ENCODE data around the gene C11orf21.

C11orf21 gene

GRCh38 chr11:2309251-2310072 lies 7.7 kb upstream of the C11orf21 start:
- DNase-seq (ENCODE audit: low read depth in 1 of 2, low spot score in 1 of 2): no peak

DNA sequence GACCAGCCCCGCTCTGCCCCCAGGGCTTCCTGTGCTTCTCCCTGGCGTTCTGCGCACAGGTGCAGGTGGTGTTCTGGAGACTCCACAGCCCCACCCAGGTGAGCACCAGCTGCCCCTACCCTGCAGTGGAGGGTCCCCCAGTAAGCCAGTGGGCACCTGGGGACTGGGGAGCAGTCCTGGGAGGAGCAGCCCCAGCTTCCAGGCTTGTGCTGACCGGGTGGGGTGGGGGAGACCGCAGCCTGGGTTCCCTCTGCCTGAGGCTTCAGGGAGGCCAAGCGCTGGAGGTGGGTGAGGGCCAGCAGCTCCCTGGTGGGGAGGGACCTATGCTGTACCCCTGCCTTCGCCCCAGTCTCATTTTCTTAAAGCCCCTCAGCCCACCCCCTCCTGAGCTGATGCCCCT lies 7.0 kb upstream of the C11orf21 start:
- no peak for DNase-seq (ENCODE audit: low read depth in 1 of 2, low spot score in 1 of 2)

GRCh38 chr11:2307501-2308331 lies 6.0 kb upstream of the C11orf21 start:
- DNase-seq (ENCODE audit: low read depth in 1 of 2, low spot score in 1 of 2): no peak

- DNase-seq (ENCODE audit: low read depth in 1 of 2, low spot score in 1 of 2): no peak
Observed at GRCh38 chr11:2306877-2307500, 5.3 kb upstream of the C11orf21 start.

DNA sequence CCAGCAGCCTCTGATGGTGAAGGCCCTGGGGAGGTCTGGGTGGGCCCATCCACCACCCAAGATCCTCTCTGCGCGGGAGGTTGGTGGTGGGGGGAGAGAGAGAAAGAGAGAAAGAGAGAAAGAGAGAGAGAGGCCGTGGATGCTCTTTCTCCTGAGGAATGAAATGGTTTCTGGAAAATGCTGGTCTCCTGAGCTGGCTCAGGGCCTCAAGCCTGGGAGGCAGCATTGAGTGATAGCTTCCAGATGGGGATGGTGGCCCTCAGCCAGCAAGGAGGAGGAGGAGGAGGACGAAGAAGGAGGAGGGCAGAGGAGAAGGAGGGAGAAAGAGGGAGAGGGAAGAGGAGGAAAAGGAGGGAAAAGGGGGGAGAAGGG lies 4.7 kb upstream of the C11orf21 start:
- no peak for DNase-seq (ENCODE audit: low read depth in 1 of 2, low spot score in 1 of 2)

DNA sequence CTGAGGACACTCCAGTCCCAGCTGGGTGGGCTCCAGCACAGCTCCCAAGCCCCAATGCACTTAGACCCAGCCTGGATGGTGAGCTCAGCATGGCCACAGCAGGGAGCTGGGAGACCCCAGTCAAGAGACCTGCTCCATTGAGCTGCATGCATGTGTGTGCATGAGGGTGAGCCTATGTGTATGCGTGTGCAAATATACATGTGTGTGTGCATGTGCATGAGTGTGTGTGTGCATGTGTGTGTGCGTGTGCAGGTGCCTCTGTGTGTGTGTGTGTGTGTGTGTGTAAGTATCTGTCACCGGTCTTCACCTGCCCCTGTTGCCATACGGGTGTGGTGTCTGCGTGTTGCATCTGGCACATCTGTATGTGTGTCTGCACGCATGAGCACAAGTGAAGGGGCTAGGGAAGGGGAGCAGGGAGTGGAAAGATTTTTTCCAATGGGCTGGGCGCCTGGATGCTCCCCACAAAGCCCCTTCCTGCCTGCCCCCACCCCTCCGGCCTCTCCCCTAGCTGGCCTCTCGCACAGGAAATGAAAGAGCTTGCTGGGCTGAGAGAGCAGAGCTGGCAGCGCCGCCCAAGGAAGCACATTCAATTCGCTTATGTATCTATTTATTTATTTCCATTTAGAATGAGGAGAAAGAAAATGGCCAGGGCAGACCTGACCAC lies 4.2 kb upstream of the C11orf21 start:
- DNase-seq (ENCODE audit: low read depth in 1 of 2, low spot score in 1 of 2): no peak

DNA sequence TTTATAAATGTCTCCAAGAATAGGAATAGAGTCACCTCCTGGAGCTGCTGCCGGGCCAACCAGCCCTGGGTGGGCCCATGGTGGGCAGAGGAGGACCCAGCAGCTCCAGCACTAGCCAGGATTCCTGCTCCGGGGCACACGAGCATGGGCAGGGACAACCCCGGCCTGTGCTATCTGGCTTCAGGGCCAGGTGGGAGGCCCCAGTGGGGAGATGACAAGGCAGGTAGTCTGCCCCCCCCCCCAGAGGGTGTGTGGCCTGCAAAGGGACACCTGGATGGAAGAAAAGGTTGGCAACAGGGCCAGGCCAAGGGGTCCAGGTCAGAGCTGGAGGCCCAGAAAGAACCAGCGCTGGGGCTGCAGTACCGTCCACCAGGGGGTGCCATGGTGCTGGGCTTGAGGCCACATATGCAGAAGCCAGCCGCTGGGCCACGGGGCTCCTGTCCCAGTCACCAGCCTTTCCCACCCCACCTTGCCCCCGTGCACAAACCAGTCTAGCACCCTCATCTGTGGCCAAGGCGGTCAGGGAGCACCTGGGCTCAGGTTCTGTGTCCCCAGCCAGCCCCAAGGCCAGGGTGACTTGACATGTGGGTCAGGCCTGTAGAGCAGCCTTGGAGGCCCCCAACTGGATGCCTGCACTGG lies 3.5 kb upstream of the C11orf21 start:
- DNase-seq (ENCODE audit: low read depth in 1 of 2, low spot score in 1 of 2): peak; percentile 69 to 79

- no peak for DNase-seq (ENCODE audit: low read depth in 1 of 2, low spot score in 1 of 2)
Observed at GRCh38 chr11:2304506-2305139, 2.9 kb upstream of the C11orf21 start.

DNA sequence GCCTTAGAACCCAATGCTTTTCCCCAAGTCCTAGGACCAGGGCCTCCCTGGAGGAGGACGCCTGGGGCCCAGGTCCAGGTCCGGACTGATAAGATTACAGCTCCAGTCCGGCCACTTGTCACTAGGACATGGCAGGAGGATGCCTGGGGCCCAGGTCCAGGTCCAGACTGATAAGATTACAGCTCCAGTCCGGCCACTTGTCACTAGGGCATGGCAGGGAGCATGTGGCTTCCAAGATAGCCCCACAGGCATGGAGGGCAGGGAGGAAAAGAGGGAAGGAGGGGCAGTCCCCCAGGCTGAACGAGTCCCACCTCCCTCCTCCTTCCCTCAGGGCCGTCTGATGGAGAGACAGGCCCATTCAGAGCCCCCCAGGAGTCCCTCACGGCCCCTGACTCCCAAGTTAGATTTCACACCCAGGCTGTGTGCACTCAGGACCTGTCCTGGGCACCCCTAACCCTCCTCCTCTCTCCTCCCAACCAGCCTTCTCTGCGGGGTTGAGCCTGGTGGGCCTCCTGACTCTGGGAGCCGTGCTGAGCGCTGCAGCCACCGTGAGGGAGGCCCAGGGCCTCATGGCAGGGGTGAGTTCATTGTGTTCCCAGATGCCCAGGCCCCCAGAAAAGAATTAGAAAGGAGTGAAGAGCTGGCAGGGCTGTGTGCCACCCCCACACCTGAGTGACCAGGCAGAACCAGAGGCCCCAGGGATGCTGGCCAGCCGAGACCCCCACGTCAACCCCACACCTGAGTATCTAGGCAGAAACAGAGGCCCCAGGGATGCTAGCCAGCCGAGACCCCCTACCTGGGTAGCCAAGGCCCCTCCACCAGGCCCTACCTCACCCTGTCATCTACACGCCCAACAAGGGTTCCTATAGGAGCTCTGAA lies 2.1 kb upstream of the C11orf21 start:
- DNase-seq (ENCODE audit: low read depth in 1 of 2, low spot score in 1 of 2): no peak

DNA sequence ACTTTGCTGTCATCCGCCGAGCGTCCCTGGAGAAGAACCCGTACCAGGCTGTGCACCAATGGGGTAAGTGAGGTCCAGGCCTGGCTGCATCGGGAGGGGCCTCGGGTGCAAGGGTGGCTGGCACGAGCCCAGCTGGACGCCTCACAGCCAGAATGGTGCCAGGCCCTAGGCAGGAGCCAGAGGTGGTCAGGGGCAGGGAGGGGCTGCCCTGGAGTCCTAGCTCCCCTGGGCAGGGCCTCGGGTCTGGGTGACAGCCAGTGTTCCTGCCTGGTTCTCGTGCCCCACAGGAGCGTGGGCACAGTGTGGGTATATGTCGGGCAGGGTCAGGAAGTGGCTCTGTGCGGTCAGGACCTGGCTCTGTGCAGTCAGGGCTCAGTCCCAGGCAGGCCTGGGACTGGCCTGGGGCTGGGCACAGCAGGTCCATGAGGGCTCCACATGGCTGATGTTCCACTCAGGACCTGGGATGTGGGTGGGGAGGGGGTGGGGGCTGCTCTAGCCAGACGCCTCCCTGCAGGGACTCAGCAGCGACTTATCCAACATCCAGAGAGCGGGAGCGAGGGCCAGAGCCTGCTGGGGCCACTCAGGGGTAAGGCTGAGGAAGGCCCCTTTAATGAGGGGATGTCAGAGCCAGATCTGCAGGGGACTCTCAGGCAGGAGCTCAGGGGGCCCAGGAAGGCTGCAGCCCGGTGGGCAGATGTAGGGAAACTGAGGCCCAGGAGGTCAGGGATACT lies 1.3 kb upstream of the C11orf21 start:
- no peak for DNase-seq (ENCODE audit: low read depth in 1 of 2, low spot score in 1 of 2)

DNA sequence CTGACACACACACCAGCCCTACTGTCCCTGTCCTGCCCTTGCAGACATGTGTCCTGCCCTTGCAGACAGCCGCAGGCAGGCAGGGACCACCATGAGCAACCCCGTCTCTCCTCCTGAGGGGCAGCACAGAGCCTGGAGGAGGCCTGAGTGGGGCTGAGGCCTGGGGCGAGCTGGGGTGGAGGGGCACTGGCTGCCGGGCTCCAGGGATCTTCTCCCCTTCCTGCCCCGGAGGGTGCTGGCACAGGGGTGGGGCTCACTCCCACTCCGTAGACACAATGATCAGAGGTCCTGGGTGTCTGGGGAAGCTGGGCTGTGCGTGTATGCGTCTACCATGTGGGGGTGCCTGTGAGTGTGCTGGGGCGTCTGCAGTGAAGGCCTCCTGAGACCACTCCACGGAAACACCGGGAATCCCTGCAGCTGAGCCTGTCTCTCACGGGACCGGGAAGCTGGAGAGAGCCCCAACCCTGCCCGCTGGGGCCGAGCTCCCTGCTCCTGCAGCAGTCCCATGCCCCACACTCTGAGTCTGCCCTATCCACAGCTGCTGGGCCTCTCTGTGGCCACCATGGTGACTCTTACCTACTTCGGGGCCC lies 683 bp upstream of the C11orf21 start:
- DNase-seq (ENCODE audit: low read depth in 1 of 2, low spot score in 1 of 2): no peak

- no peak for DNase-seq (ENCODE audit: low read depth in 1 of 2, low spot score in 1 of 2)
Observed at GRCh38 chr11:2300936-2301630, 635 bp downstream of the C11orf21 start.

GRCh38 chr11:2300290-2300935 lies 1.3 kb downstream of the C11orf21 start:
- DNase-seq (ENCODE audit: low read depth in 1 of 2, low spot score in 1 of 2): no peak

DNA sequence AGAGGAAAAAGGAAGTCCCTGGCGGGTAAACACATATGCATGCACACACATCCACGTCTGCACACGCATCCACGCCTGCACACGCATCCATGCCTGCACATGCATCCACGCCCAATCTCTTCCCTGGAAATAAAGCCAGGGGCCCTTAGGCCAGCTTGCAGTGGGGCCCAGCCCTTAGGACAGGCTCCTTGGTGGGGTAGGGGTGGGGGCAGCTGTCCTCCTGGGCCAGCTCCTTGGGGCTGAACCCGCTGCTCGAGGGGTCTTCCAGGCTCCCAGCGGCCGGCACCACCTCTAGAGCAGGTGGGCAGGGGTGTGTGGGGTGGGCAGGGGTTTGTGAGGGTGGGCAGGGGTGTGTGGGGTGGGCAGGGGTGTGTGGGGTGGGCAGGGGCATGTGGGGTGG lies 1.9 kb downstream of the C11orf21 start:
- DNase-seq (ENCODE audit: low read depth in 1 of 2, low spot score in 1 of 2): no peak

- DNase-seq (ENCODE audit: low read depth in 1 of 2, low spot score in 1 of 2): no peak
Observed at GRCh38 chr11:2298795-2299761, 2.6 kb downstream of the C11orf21 start.

DNA sequence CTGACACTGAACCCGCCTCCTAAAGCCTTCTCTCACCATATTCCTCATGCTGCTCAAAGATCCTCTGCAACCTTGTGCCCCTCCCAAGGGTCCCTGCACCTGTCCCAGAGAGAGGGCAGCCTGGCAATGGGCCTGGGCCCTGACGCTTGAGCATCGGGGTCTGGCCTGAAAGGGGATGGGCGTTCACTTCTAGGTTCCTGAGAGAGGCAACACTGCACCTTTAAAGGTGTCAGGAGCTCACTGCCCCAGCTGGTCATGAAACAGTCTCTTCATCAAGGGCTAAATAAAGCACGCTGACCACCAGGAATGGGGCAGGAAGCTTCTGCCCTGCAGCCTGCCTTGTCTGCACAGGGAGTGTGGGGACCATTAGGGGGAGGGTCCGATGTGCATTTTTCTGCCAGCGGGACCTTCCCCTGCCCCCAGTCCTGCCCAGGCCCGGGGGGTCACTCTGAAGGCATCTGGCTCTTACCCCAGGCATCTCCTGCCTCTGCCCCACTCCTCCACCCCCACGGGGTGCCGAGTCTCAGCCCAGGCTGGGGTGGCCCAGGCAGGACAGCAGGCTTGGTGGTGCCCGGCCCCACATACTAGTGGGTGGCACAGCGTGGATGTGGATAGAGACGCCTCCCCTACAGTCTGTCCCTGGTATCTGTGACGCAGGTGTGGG lies 3.5 kb downstream of the C11orf21 start:
- DNase-seq (ENCODE audit: low read depth in 1 of 2, low spot score in 1 of 2): no peak
